Measurements from ENCODE around the gene CD93.

Gene CD93

GRCh38 chr20:23097636-23098580 is 11.8 kb upstream of the CD93 start:
- no peak for DNase-seq

- DNase-seq: no peak
Measured at GRCh38 chr20:23096986-23097520, 10.9 kb upstream of the CD93 start.

GRCh38 chr20:23096097-23096496 is 10.0 kb upstream of the CD93 start:
- DNase-seq: no peak

GRCh38 chr20:23095499-23095898 is 9.4 kb upstream of the CD93 start:
- no peak for DNase-seq

GRCh38 chr20:23094927-23095326 is 8.8 kb upstream of the CD93 start:
- DNase-seq: no peak

- DNase-seq: no peak
Measured at GRCh38 chr20:23094213-23094896, 8.2 kb upstream of the CD93 start.

- DNase-seq: no peak
Measured at GRCh38 chr20:23093613-23094012, 7.5 kb upstream of the CD93 start.

GRCh38 chr20:23092861-23093495 is 6.9 kb upstream of the CD93 start:
- DNase-seq: no peak

GRCh38 chr20:23092384-23092756 is 6.2 kb upstream of the CD93 start:
- DNase-seq: no peak

GRCh38 chr20:23091721-23092383 is 5.7 kb upstream of the CD93 start:
- no peak for DNase-seq

- no peak for DNase-seq
Measured at GRCh38 chr20:23090878-23091277, 4.8 kb upstream of the CD93 start.

GRCh38 chr20:23090147-23090546 is 4.0 kb upstream of the CD93 start:
- DNase-seq: no peak

- DNase-seq: no peak
Measured at GRCh38 chr20:23088866-23089265, 2.7 kb upstream of the CD93 start.

- DNase-seq: no peak
Measured at GRCh38 chr20:23087587-23088251, 1.6 kb upstream of the CD93 start.

- no peak for DNase-seq
Measured at GRCh38 chr20:23086931-23087411, 847 bp upstream of the CD93 start.

- DNase-seq: no peak
Measured at GRCh38 chr20:23085436-23086055, 578 bp downstream of the CD93 start.

GRCh38 chr20:23084845-23085365 is 1.2 kb downstream of the CD93 start:
- DNase-seq: no peak

GRCh38 chr20:23084282-23084844 is 1.8 kb downstream of the CD93 start:
- no peak for DNase-seq

GRCh38 chr20:23083553-23084220 is 2.4 kb downstream of the CD93 start:
- DNase-seq: no peak

- no peak for DNase-seq
Measured at GRCh38 chr20:23082846-23083552, 3.1 kb downstream of the CD93 start.
